Gastrocnemius medialis (tissue), 4 donors: Measurements from ENCODE around the gene IGF2BP1.

Experiments
- CTCF ChIP-seq, 5 experiments: fragments of 450-650 bp in 3 of 5; fragments of 200-600 bp in 2 of 5; sonication (generic) in 2 of 5; IDR thresholded peaks in 4 of 5; conservative IDR thresholded peaks in 1 of 5; 1 replicate in 4 of 5; 2 replicates in 1 of 5; pipeline ENCODE4 v1.5.1; 2016 to 2019; ENCODE audit warnings: antibody characterized with exemption in 5 of 5, mild to moderate bottlenecking in 3 of 5, moderate library complexity in 3 of 5
- POLR2A ChIP-seq, 2 donors: fragments of 450-650 bp; IDR thresholded peaks; one replicate each; pipeline ENCODE4 v1.6.1; 2017; ENCODE audit warnings: antibody characterized with exemption in 2 of 2, mild to moderate bottlenecking in 2 of 2, moderate library complexity in 2 of 2

DNA sequence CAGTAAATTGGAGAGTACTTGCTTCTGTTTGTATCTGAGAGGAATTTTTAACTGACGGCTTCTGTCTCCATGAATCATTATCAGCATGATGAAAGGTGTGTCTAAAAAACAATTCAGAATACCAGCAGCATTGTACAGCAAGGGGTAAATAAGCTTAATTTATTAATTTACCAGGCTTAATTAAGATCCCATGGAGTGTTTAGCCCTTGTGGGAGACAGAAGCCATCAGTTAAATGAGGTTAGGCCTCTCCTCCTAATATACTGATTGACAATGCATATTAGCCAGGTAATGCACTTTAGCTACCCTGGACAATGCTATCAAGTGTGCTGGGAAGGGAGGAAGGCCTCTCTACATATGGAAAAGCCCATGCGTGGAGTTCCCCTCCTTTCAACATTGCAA, 53.4 kb downstream of the IGF2BP1 start:
- TF ChIP-seq POLR2A (IDR thresholded peaks at IDR 0.05) (no peak), CTCF (IDR thresholded peaks at IDR 0.05 in 4 of 5, conservative IDR thresholded peaks at IDR 0.05 in 1 of 5) (no peak)
